UCSD-AML1 (cell line): Measurements from ENCODE around the gene ATXN7.

Experiments used
- DNase-seq: peaks from one replicate; lab custom pipeline; 2025; ENCODE audit not compliant: unreplicated experiment; lab: John Stamatoyannopoulos, UW

ATXN7 gene

DNA sequence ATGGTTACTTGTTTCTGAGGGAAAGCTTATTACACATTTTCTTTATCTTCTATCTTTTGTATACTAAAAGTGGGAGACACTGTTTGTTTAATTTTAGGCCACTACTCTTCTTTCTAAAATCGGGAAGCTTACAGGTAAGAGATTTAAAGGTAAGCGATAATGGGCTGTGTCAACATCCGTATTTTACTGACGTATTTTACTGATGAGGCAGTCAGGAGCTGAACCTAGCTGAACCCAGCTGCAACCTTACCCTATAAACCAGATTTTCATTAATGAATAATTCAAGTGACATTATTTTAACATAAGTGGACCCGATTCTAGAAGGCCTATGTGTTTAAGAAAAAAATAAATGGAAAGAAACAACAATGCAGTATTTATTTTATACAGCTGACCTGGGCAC is 146.5 kb downstream of the ATXN7 start:
- no peak for DNase-seq

DNA sequence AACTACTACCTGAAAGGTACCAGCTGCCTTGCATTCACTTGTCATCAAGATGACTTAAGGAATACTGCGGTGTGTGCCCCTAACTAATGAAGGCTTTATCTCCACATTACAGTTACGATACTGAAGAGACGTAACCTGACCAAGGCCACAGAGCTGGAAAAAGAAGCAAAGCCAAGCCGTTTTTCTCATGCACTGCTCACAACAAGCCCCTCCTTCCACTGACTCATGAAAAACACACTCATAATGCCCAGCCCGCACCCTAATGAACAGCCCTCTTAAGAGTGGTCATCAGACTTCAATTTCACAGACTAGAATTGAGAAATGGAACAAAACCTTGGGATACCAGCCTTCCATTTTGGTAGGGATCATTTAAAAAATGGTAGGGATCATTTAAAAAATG is 148.0 kb downstream of the ATXN7 start:
- DNase-seq: no peak

GRCh38 chr3:64016941-64017620 is 153.4 kb downstream of the ATXN7 start:
- no peak for DNase-seq

- DNase-seq: no peak
These were observed 155.6 kb downstream of the ATXN7 start for GRCh38 chr3:64019271-64019670.

- no peak for DNase-seq
These were observed 156.2 kb downstream of the ATXN7 start for GRCh38 chr3:64019879-64020278.

DNA sequence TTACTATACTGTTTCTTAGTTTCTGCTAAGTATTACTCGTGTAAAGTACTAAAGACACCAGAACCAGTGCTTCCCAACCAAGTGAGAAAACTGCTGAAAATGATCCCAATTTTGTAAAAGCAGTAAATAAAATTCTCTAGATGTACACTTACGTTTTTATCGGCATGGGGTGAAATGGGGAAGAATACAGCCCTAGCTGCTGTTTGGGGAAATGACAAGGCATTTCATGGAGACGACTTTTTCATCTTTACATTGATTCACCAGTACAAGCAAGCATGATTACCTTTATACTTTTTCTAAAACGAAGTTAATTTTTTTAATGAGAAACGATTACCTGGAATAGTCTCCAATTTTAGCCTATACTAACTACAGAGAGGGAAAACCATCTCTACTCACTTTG is 158.3 kb downstream of the ATXN7 start:
- DNase-seq: no peak

GRCh38 chr3:64022451-64023186 is 159.0 kb downstream of the ATXN7 start:
- peak; percentile 30 for DNase-seq

DNA sequence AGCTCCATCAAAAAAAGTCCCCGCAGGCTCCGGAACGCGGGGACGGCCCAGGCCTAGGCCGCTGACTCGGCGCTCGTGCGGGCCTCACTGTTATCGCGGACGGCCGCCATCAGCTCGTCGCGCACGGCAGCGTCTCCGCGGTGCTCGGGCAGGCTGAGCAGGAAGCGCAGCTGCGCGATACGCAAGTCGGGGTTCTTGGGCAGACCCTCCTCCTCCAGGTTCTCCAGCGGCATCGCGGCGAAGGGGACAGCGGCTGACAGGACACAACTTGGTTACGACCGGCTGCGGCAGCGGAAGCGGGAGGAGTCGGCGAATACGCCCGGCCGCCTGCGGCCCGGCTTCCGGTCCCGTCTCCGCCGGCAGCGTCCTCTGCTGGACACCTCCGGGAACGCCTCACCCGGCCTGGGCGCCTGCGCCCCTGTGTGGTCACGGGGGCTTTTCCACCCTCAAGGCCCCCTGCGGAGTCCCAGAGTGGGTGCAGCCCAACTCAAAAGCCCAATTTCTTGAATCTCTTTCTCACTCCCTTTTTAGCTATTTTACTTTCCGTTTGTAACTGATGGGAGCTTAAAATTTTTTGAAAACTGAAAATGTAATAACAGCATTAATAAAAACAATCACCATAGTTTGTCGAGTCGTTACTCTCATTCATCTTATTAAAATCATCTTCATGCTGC is 159.7 kb downstream of the ATXN7 start, which contains the start of gene PSMD6:
TSS of gene PSMD6 (minus strand) at position 308 of the 674 bp plus-strand sequence. CDS start at position 233, 75 bp downstream.
- peak; percentile 93 for DNase-seq

- no peak for DNase-seq
These were observed 160.2 kb downstream of the ATXN7 start for GRCh38 chr3:64023861-64024223.

GRCh38 chr3:64026346-64026745 is 162.7 kb downstream of the ATXN7 start:
- DNase-seq: no peak

DNA sequence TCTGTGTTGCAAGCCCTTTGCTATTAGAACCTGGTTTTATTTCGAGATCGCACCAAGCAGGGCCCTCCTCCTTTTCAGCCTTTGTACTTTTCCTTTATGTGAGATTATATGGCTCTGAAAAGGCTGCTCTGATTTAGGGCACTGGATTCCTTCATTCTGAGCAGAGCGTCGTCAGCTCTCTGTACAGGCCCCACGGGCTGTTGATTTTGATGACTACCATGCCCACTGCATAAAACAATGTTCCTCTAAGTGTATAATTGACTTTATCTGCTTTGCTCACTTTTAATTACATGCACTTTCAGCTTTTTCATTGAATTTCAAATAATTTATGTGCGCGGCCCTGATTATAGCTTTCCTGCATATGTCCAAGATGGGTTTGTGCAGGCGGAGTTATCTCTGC is 164.0 kb downstream of the ATXN7 start:
- no peak for DNase-seq

- no peak for DNase-seq
These were observed 165.1 kb downstream of the ATXN7 start for GRCh38 chr3:64028754-64029153.

DNA sequence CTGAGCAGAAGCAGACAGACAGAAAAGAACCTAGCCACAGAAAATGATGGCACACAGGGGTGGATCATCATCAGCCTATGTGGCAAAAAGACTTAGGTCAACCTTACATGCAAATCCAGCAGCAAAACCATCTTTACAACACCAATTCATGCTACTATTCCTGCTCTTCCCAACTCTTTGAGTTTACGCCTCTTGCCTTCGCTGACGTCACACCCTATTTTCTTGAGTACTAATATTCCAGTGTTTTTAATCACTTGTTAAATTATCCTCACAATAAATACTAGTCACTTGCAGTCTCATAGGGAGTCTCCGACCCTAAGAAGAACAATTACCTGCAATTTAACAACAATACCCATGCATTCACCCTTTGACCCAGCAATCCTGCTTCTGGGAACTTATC is 165.6 kb downstream of the ATXN7 start:
- DNase-seq: no peak

DNA sequence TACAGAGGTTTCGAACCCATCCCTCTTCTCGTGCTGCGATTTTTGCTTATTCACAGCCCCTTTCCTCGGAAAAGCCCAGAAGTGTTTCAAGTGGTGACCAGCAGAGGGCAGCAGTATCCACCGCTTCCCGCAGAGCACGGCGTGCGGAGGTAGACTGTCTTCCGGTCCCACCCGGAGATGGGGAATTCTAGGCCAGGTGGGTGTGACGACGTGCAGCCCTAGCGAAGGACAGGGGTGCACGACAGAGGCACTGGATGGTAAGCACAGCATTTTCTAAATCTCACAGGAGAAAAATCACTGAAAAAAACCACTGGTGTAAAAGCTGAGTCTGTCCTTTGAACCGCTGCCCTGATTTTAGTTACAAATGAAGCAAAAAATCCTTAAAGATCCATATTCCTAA is 167.1 kb downstream of the ATXN7 start:
- peak; percentile 60 for DNase-seq

- DNase-seq: no peak
These were observed 168.2 kb downstream of the ATXN7 start for GRCh38 chr3:64031540-64032508.

GRCh38 chr3:64033069-64033468 is 169.4 kb downstream of the ATXN7 start:
- no peak for DNase-seq

DNA sequence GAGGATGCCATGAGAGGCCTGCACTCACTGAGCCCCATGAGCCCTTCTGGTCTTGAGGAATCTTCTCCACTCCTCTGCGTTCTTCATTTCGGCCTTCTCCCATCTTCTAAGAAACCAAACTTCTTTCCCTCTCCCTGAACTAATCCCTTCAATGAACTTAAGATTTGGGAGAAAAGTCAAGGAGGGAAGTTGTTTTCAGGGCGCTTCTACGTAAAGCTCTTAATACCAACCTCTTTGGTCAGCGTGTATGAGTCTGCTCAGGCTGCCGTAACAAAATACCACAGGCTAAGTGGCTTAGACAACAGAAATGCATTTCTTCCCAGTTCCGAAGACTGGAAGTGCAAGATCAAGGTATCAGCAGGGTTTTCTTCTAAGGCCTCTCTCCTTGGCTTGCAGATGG is 173.4 kb downstream of the ATXN7 start:
- no peak for DNase-seq

DNA sequence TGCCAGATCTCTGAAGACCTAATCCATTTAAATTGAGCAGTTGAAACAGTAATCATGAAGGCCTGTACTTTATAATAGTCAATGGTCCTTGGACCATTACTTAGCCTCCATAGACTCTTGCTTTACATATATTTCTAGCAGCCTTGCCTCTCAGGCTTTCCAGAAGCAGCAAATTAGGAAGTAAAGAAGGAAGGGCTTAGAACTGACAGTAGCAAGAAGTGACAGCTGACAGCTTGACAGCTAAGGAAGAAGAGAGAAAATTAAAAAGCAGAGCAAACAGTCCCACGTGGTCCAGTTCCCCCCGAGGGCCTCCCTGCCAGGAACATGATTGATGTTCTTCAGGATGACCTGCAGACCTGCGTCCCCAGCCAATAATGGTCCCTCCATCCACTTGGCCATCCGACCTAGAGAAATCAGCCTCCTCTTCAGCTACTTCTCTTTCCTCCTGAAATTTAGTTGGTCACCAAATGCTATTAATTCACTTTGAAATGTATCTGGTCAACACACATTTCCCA is 174.6 kb downstream of the ATXN7 start:
- no peak for DNase-seq

- DNase-seq: no peak
These were observed 175.7 kb downstream of the ATXN7 start for GRCh38 chr3:64039332-64039731.

DNA sequence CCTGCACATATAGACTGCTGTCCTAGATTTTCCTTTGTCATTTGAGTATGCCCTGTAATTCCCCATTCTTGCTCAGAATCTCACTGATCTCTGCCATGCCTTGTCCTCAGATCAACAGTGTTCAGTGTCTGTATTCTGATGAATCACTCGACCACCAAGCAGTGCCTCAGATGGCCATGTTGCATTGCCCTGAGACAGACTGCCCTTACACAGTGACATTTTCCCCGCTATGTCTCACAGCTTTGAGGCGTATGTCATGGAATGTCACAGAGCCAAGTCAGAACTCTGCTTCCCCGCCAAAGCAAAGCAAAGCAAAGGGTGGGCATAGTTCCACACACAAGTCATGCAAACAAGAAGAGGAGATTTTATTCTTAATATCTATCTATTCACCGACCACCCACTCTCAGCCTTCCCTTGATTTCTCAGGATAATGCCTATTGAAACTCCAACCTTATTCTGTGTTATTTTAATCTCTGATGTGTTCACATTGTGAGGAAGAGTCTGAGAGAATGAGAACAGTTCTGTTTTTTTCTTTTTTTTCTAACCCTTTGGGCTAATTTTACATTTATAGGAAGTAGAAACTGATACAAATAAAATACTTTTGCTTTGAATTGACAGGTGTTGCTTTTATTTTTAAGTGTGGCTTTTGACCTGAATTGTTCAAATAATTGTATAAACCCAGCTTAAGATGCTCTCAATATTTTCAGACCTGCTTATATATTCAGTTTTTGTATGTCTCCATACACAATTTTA is 176.5 kb downstream of the ATXN7 start:
- DNase-seq: no peak
